HepG2 (cell line): ENCODE results near the gene MTHFD1. TPM values are rescaled to one million over a fixed set of nuclear protein-coding genes. Genes with fewer than 3 reads are reported as not detected.

Source experiments
- ADNP ChIP-seq: sonication (generic); formaldehyde crosslinking; IDR thresholded peaks from 2 replicates; pipeline ENCODE4 v1.4.0; 2020; ENCODE audit warnings: missing genetic modification reagents
- ARID4A ChIP-seq: sonication (generic); formaldehyde crosslinking; IDR thresholded peaks from 2 replicates; pipeline ENCODE4 v1.5.0; 2020; ENCODE audit warnings: mild to moderate bottlenecking, missing genetic modification reagents, borderline replicate concordance
- ATF4 ChIP-seq, 2 experiments: fragments of 450-650 bp in 1 of 2; sonication (generic) in 1 of 2; formaldehyde crosslinking; IDR thresholded peaks; 2 replicates each; pipeline versions ENCODE4 v1.5.0 to v1.8.0; 2020 to 2022; ENCODE audit warnings: mild to moderate bottlenecking in 1 of 2, missing genetic modification reagents in 1 of 2
- BATF2 ChIP-seq: sonication (generic); formaldehyde crosslinking; IDR thresholded peaks from 2 replicates; pipeline ENCODE4 v1.8.0; 2022; ENCODE audit warnings: mild to moderate bottlenecking, missing genetic modification reagents, moderate library complexity
- CHCHD3 ChIP-seq: sonication (generic); formaldehyde crosslinking; IDR thresholded peaks from 2 replicates; pipeline ENCODE4 v1.8.0; 2022; ENCODE audit warnings: mild to moderate bottlenecking, missing genetic modification reagents, moderate library complexity
- DPF2 ChIP-seq: sonication (generic); formaldehyde crosslinking; IDR thresholded peaks from 2 replicates; pipeline ENCODE4 v1.4.0; 2020; ENCODE audit warnings: mild to moderate bottlenecking, low read depth, missing genetic modification reagents, borderline replicate concordance
- DR1 ChIP-seq: sonication (generic); formaldehyde crosslinking; IDR thresholded peaks from 2 replicates; pipeline ENCODE4 v1.8.0; 2021; ENCODE audit warnings: mild to moderate bottlenecking, missing genetic modification reagents, inconsistent platforms
- JUNB ChIP-seq: sonication (generic); formaldehyde crosslinking; IDR thresholded peaks from 2 replicates; pipeline ENCODE4 v1.8.0; 2022; ENCODE audit warnings: missing genetic modification reagents, mild to moderate bottlenecking, borderline replicate concordance
- LCORL ChIP-seq, 2 experiments: fragments of 450-650 bp in 1 of 2; sonication (generic) in 1 of 2; formaldehyde crosslinking in 1 of 2; IDR thresholded peaks; 2 replicates each; pipeline versions ENCODE4 v1.5.0 to v1.6.1; 2017 to 2020; ENCODE audit warnings: antibody characterized with exemption in 1 of 2, missing genetic modification reagents in 1 of 2
- PCBP2 ChIP-seq: fragments of 200-400 bp; formaldehyde crosslinking; optimal IDR thresholded peaks from 2 replicates; pipeline ENCODE3; 2018; ENCODE audit warnings: low read length, low read depth; ENCODE audit not compliant: poor library complexity, severe bottlenecking
- PHF21A ChIP-seq: sonication (generic); formaldehyde crosslinking; IDR thresholded peaks from 2 replicates; pipeline ENCODE4 v1.5.0; 2020; ENCODE audit warnings: mild to moderate bottlenecking, missing genetic modification reagents
- REPIN1 ChIP-seq: sonication (generic); formaldehyde crosslinking; IDR thresholded peaks from 2 replicates; pipeline ENCODE4 v1.8.0; 2022; ENCODE audit warnings: missing genetic modification reagents, low read depth, mild to moderate bottlenecking, borderline replicate concordance
- SRY ChIP-seq: sonication (generic); formaldehyde crosslinking; IDR thresholded peaks from 2 replicates; pipeline ENCODE4 v1.8.0; 2022; ENCODE audit warnings: mild to moderate bottlenecking, missing genetic modification reagents
- ZC3H13 ChIP-seq: sonication (generic); formaldehyde crosslinking; IDR thresholded peaks from 2 replicates; pipeline ENCODE4 v1.8.1; 2023; ENCODE audit warnings: mild to moderate bottlenecking, missing genetic modification reagents, moderate library complexity
- ZNF20 ChIP-seq: sonication (generic); formaldehyde crosslinking; IDR thresholded peaks from 2 replicates; pipeline ENCODE4 v1.4.0; 2020; ENCODE audit warnings: mild to moderate bottlenecking, moderate library complexity, missing genetic modification reagents
- ZNF235 ChIP-seq: sonication (generic); formaldehyde crosslinking; IDR thresholded peaks from 2 replicates; pipeline ENCODE4 v1.8.1; 2023; ENCODE audit warnings: mild to moderate bottlenecking, missing genetic modification reagents, borderline replicate concordance
- ZNF460 ChIP-seq: sonication (generic); formaldehyde crosslinking; IDR thresholded peaks from 2 replicates; pipeline ENCODE4 v1.5.1; 2020; ENCODE audit warnings: missing genetic modification reagents, mild to moderate bottlenecking, borderline replicate concordance
- ZNF546 ChIP-seq: sonication (generic); formaldehyde crosslinking; conservative IDR thresholded peaks from 2 replicates; pipeline ENCODE4 v1.8.1; 2023; ENCODE audit warnings: mild to moderate bottlenecking, missing genetic modification reagents
- ZNF614 ChIP-seq: IDR thresholded peaks from 2 replicates; pipeline ENCODE4 v1.6.1; 2018; ENCODE audit warnings: missing biosample characterization, missing genetic modification reagents, inconsistent platforms, borderline replicate concordance
- ZNF629 ChIP-seq: sonication (generic); formaldehyde crosslinking; conservative IDR thresholded peaks from 2 replicates; pipeline ENCODE4 v1.5.0; 2020; ENCODE audit warnings: missing genetic modification reagents
- ZNF703 ChIP-seq: sonication (generic); formaldehyde crosslinking; IDR thresholded peaks from 2 replicates; pipeline ENCODE4 v1.5.1; 2020; ENCODE audit warnings: missing genetic modification reagents, mild to moderate bottlenecking, moderate library complexity, borderline replicate concordance
- ZNF746 ChIP-seq: sonication (generic); formaldehyde crosslinking; IDR thresholded peaks from 2 replicates; pipeline ENCODE4 v1.8.0; 2022; ENCODE audit warnings: mild to moderate bottlenecking, missing genetic modification reagents
- polyA plus RNA-seq, 8 experiments: library from polyadenylated mRNA; depleted of rRNA in 3 of 8; stranded (reverse) in 7 of 8; unstranded in 1 of 8; fragments of >200 nt; fragmentation: Illumina TruSeq in 4 of 8; extraction: Trizol in 4 of 8; gene quantifications; 2 replicates each; pipeline versions ENCODE4 v1.2.1 to v1.2.3, GENCODE V29; 2011 to 2016; ENCODE audit warnings: low read depth in 4 of 8, missing spikeins in 1 of 8, mixed read lengths in 1 of 8; ENCODE audit not compliant: insufficient read depth in 1 of 8
- total RNA-seq, 5 experiments: library from RNA; depleted of rRNA; stranded (reverse); fragments of >200 nt; fragmentation: Illumina TruSeq; extraction: Trizol; gene quantifications; 2 replicates each; pipeline ENCODE4 v1.2.3, GENCODE V29; 2016; ENCODE audit warnings: low read depth in 1 of 5

MTHFD1 gene
- total and polyA plus RNA-seq, 2 of the 13 experiments (the other 11 are each of a cell fraction or from before 2014, with no cell fraction given), result 31.0 to 106 TPM

- TF ChIP-seq JUNB (CRISPR knock-in tag) (no peak), ZNF746 (CRISPR knock-in tag) (peak; percentile 40), ZNF614 (CRISPR knock-in tag) (peak; percentile 13; the same call in 1 of the 2 replicates), ADNP (CRISPR knock-in tag) (no peak), ZNF235 (CRISPR knock-in tag) (0 out of 2 replicates have a peak, but pooled peaks have one; percentile 9), ATF4 (CRISPR knock-in tag; IDR thresholded peaks at IDR 0.05) (0 out of 4 replicates have a peak, but pooled peaks of 1 of the 2 experiments have one; percentile 20), ARID4A (peak; percentile 75; the same call in 1 of the 2 replicates), SRY (CRISPR knock-in tag) (peak; percentile 60; the same call in 1 of the 2 replicates), BATF2 (CRISPR knock-in tag) (peak; percentile 73; the same call in 1 of the 2 replicates), CHCHD3 (CRISPR knock-in tag) (no peak), ZC3H13 (CRISPR knock-in tag) (peak; percentile 6; the same call in 1 of the 2 replicates), ZNF20 (CRISPR knock-in tag) (no peak), DPF2 (CRISPR knock-in tag) (0 out of 2 replicates have a peak, but pooled peaks have one; percentile 31), PCBP2 (no peak), ZNF460 (CRISPR knock-in tag) (peak; percentile 22; the same call in 1 of the 2 replicates), REPIN1 (CRISPR knock-in tag) (peak; percentile 65; the same call in 1 of the 2 replicates), ZNF703 (peak; percentile 91; the same call in 1 of the 2 replicates), DR1 (no peak; the same call in 1 of the 2 replicates), ZNF546 (CRISPR knock-in tag) (peak; percentile 94; the same call in 1 of the 2 replicates), PHF21A (CRISPR knock-in tag) (peak; percentile 80), LCORL (IDR thresholded peaks at IDR 0.05) (no peak), LCORL (CRISPR knock-in tag; IDR thresholded peaks at IDR 0.05) (peak; percentile 14; the same call in 1 of the 2 replicates), ZNF629 (CRISPR knock-in tag) (0 out of 2 replicates have a peak, but pooled peaks have one; percentile 39)
These were observed 115.5 kb downstream of the MTHFD1 start, which contains the start of gene ZBTB25 (continued) for GRCh38 chr14:64503434-64504309.
